ENCODE data around the gene DOCK1.

The DOCK1 gene

DNA sequence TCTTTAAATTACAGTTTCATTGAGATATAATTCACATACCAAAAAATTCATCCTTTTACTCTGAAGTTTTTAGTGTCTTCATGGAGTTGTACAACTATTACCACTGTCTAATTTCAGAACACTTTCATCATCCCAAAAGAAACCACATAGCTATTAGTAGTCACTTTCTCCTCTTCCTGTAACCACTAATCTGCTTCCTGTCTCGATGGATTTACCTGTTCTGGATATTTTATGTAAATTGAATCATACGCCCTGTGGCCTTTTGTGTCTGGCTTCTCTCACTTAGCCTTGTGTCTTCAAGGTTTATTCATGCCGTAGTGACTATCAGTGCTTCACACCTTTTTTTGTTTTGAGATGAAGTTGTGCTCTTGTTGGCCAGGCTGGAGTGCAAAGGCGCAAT, 135.5 kb downstream of the DOCK1 start:
- no peak overlapping the region for H3K23ac ChIP-seq (ENCODE audit: low read depth, low read length, poor library complexity)
- no peaks in the 10 kb centered on the region for H3K9me3 ChIP-seq (replicated peaks in 1 of 2; ENCODE audit: control insufficient read depth in 2 of 2, insufficient read depth in 1 of 2, low read depth in 1 of 2, low read length in 2 of 2)
- peaks cover 19 to 93% of the 10 kb centered on the region in 2 donors for H3K36me3 ChIP-seq (replicated peaks in 1 of 2; ENCODE audit: control insufficient read depth in 2 of 2, insufficient read depth in 2 of 2, low read length in 2 of 2)
- H2BK5ac ChIP-seq (ENCODE audit: low read length), result no peak overlapping the region
- H3K27ac ChIP-seq (replicated peaks; ENCODE audit: low read length), result no peak overlapping the region
- H3K9ac ChIP-seq (ENCODE audit: low read depth, low read length, poor library complexity), result no peak overlapping the region
- H3K18ac ChIP-seq (ENCODE audit: low read length), result no peak overlapping the region
- H3K4ac ChIP-seq (ENCODE audit: low read length), result no peak overlapping the region
- H2AFZ ChIP-seq (ENCODE audit: low read length), result no peak overlapping the region
- no peaks in the 10 kb centered on the region for H3K27me3 ChIP-seq (ENCODE audit: control insufficient read depth in 3 of 3, insufficient read depth in 3 of 3, low read depth in 1 of 3, low read length in 3 of 3)
- no peak overlapping the region for H3K4me2 ChIP-seq (ENCODE audit: insufficient read depth, low read length, poor library complexity, severe bottlenecking)
- H3K4me3 ChIP-seq (ENCODE audit: low read length in 2 of 2), result no peak overlapping the region
- no peak overlapping the region for H2BK120ac ChIP-seq (ENCODE audit: low read depth, low read length)
- no CpG with 5 or more reads among the region's 4 CpGs for WGBS, 2 donors (ENCODE audit: extremely low coverage in 2 of 2, insufficient read length in 2 of 2, insufficient replicate concordance in 1 of 2)
- no peak overlapping the region for H2BK12ac ChIP-seq (ENCODE audit: low read length)
- no peak overlapping the region for H4K8ac ChIP-seq (ENCODE audit: low read depth, low read length)
- H2AK5ac ChIP-seq (ENCODE audit: low read depth, low read length), result no peak overlapping the region
- no peak overlapping the region for H2BK15ac ChIP-seq (ENCODE audit: low read length)
- no peaks in the 10 kb centered on the region for H3K4me1 ChIP-seq (ENCODE audit: control insufficient read depth in 2 of 2, insufficient read depth in 1 of 2, low read depth in 1 of 2, low read length in 2 of 2)
- no peak overlapping the region for H3K14ac ChIP-seq (ENCODE audit: low read length)
- no peak for DNase-seq (ENCODE audit: low spot score)
- no peaks in the 10 kb centered on the region for H3K79me1 ChIP-seq (ENCODE audit: low read depth, low read length)
- H4K91ac ChIP-seq (ENCODE audit: low read depth, low read length, poor library complexity), result no peak overlapping the region

DNA sequence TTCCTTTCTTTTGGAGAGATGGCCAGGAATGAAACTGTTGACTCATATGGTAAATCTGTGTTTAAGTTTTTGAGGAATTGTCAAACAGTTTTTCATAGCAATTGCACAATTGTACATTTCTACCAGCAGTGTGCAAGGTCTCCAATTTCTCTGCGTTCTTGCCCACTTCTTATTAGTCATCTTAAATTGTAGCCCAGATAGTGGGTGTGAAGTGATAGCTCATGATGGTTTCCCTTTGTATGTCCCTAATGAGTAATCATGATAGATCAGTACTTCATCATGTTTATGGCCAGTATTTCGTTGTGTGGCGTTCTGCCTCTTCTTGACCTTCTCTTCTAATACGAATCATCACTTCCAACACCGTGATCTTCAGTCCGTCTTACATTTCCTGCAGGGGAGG, 136.3 kb downstream of the DOCK1 start:
- H2BK5ac ChIP-seq (ENCODE audit: low read length), result no peak overlapping the region
- no CpG with 5 or more reads among the region's 6 CpGs for WGBS, 2 donors (ENCODE audit: extremely low coverage in 2 of 2, insufficient read length in 2 of 2, insufficient replicate concordance in 1 of 2)
- H3K14ac ChIP-seq (ENCODE audit: low read length), result no peak overlapping the region
- no peak overlapping the region for H3K4me2 ChIP-seq (ENCODE audit: insufficient read depth, low read length, poor library complexity, severe bottlenecking)
- no peak overlapping the region for H3K4me3 ChIP-seq (ENCODE audit: low read length in 2 of 2)
- no peak overlapping the region for H4K91ac ChIP-seq (ENCODE audit: low read depth, low read length, poor library complexity)
- no peak overlapping the region for H2BK120ac ChIP-seq (ENCODE audit: low read depth, low read length)
- peaks cover 21 to 86% of the 10 kb centered on the region in 2 donors for H3K36me3 ChIP-seq (replicated peaks in 1 of 2; ENCODE audit: control insufficient read depth in 2 of 2, insufficient read depth in 2 of 2, low read length in 2 of 2)
- no peak overlapping the region for H4K8ac ChIP-seq (ENCODE audit: low read depth, low read length)
- DNase-seq (ENCODE audit: low spot score), result no peak
- H2AFZ ChIP-seq (ENCODE audit: low read length), result no peak overlapping the region
- no peak overlapping the region for H2AK5ac ChIP-seq (ENCODE audit: low read depth, low read length)
- H3K18ac ChIP-seq (ENCODE audit: low read length), result no peak overlapping the region
- no peak overlapping the region for H3K4ac ChIP-seq (ENCODE audit: low read length)
- no peaks in the 10 kb centered on the region for H3K27me3 ChIP-seq (ENCODE audit: control insufficient read depth in 3 of 3, insufficient read depth in 3 of 3, low read depth in 1 of 3, low read length in 3 of 3)
- H3K79me1 ChIP-seq (ENCODE audit: low read depth, low read length), result no peaks in the 10 kb centered on the region
- H3K4me1 ChIP-seq (ENCODE audit: control insufficient read depth in 2 of 2, insufficient read depth in 1 of 2, low read depth in 1 of 2, low read length in 2 of 2), result no peaks in the 10 kb centered on the region
- H3K23ac ChIP-seq (ENCODE audit: low read depth, low read length, poor library complexity), result no peak overlapping the region
- H2BK15ac ChIP-seq (ENCODE audit: low read length), result no peak overlapping the region
- H3K9me3 ChIP-seq (replicated peaks in 1 of 2; ENCODE audit: control insufficient read depth in 2 of 2, insufficient read depth in 1 of 2, low read depth in 1 of 2, low read length in 2 of 2), result no peaks in the 10 kb centered on the region
- no peak overlapping the region for H2BK12ac ChIP-seq (ENCODE audit: low read length)
- H3K27ac ChIP-seq (replicated peaks; ENCODE audit: low read length), result no peak overlapping the region
- H3K9ac ChIP-seq (ENCODE audit: low read depth, low read length, poor library complexity), result no peak overlapping the region

DNA sequence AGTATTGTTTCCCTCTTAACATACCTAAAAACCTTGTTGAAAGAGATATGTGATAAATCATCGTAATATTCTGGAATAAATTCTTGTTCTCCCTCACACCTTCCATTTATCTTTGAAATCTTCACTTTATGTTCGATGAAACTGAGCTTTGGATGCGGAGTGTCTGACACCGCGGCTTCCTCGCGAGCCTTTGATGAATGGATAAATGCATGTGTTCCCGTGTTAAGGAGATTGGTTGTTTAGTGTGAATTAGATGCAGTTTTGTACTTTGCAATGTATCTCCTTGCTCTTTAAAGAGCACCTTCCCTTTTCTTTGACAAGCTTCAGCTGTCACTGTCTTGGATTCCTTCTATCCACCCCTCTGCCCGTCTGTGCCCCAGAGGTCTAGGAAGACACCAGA, 138.1 kb downstream of the DOCK1 start:
- no peak overlapping the region for H2BK15ac ChIP-seq (ENCODE audit: low read length)
- no peaks in the 10 kb centered on the region for H3K4me1 ChIP-seq (ENCODE audit: control insufficient read depth in 2 of 2, insufficient read depth in 1 of 2, low read depth in 1 of 2, low read length in 2 of 2)
- no peak overlapping the region for H4K8ac ChIP-seq (ENCODE audit: low read depth, low read length)
- DNase-seq (ENCODE audit: low spot score), result no peak
- H3K9ac ChIP-seq (ENCODE audit: low read depth, low read length, poor library complexity), result no peak overlapping the region
- no peak overlapping the region for H2BK5ac ChIP-seq (ENCODE audit: low read length)
- no peaks in the 10 kb centered on the region for H3K79me1 ChIP-seq (ENCODE audit: low read depth, low read length)
- H4K91ac ChIP-seq (ENCODE audit: low read depth, low read length, poor library complexity), result no peak overlapping the region
- H2BK120ac ChIP-seq (ENCODE audit: low read depth, low read length), result no peak overlapping the region
- H3K14ac ChIP-seq (ENCODE audit: low read length), result no peak overlapping the region
- no peak overlapping the region for H3K4me2 ChIP-seq (ENCODE audit: insufficient read depth, low read length, poor library complexity, severe bottlenecking)
- no peak overlapping the region for H3K4me3 ChIP-seq (ENCODE audit: low read length in 2 of 2)
- WGBS, 2 donors (ENCODE audit: extremely low coverage in 2 of 2, insufficient read length in 2 of 2, insufficient replicate concordance in 1 of 2), result no CpG with 5 or more reads among the region's 9 CpGs
- H3K27me3 ChIP-seq (ENCODE audit: control insufficient read depth in 3 of 3, insufficient read depth in 3 of 3, low read depth in 1 of 3, low read length in 3 of 3), result no peaks in the 10 kb centered on the region
- H3K4ac ChIP-seq (ENCODE audit: low read length), result no peak overlapping the region
- H2BK12ac ChIP-seq (ENCODE audit: low read length), result no peak overlapping the region
- H3K23ac ChIP-seq (ENCODE audit: low read depth, low read length, poor library complexity), result no peak overlapping the region
- H3K36me3 ChIP-seq (replicated peaks in 1 of 2; ENCODE audit: control insufficient read depth in 2 of 2, insufficient read depth in 2 of 2, low read length in 2 of 2), result peaks cover 19 to 72% of the 10 kb centered on the region in 2 donors
- H3K18ac ChIP-seq (ENCODE audit: low read length), result no peak overlapping the region
- H3K9me3 ChIP-seq (replicated peaks in 1 of 2; ENCODE audit: control insufficient read depth in 2 of 2, insufficient read depth in 1 of 2, low read depth in 1 of 2, low read length in 2 of 2), result no peaks in the 10 kb centered on the region
- no peak overlapping the region for H3K27ac ChIP-seq (replicated peaks; ENCODE audit: low read length)
- no peak overlapping the region for H2AK5ac ChIP-seq (ENCODE audit: low read depth, low read length)
- H2AFZ ChIP-seq (ENCODE audit: low read length), result no peak overlapping the region

DNA sequence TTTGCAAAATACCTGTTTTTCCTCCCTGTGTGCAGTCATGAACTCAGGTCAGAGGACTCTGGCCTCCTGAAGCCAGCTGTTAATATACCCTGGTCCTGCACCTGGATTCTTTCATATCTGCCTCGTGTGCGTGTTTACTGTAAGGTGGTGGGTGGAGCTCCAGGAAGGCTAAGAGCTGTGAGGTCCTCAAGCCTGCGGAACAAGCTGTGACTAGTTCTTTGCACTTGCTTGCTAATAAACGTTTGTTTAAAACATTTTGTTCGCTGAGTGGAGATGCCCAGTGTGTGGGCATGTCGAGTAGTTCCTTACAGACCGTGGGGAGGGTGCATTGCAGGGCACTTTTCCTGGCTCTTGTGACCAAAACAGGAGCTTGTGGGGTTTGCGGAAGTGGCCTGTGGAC, 139.0 kb downstream of the DOCK1 start:
- H3K9me3 ChIP-seq (replicated peaks in 1 of 2; ENCODE audit: control insufficient read depth in 2 of 2, insufficient read depth in 1 of 2, low read depth in 1 of 2, low read length in 2 of 2), result no peaks in the 10 kb centered on the region
- H2BK5ac ChIP-seq (ENCODE audit: low read length), result no peak overlapping the region
- H2BK120ac ChIP-seq (ENCODE audit: low read depth, low read length), result no peak overlapping the region
- no peak overlapping the region for H3K4ac ChIP-seq (ENCODE audit: low read length)
- H2BK12ac ChIP-seq (ENCODE audit: low read length), result no peak overlapping the region
- H3K36me3 ChIP-seq (replicated peaks in 1 of 2; ENCODE audit: control insufficient read depth in 2 of 2, insufficient read depth in 2 of 2, low read length in 2 of 2), result peaks cover 16 to 63% of the 10 kb centered on the region in 2 donors
- H4K91ac ChIP-seq (ENCODE audit: low read depth, low read length, poor library complexity), result no peak overlapping the region
- H4K8ac ChIP-seq (ENCODE audit: low read depth, low read length), result no peak overlapping the region
- no peak overlapping the region for H3K4me2 ChIP-seq (ENCODE audit: insufficient read depth, low read length, poor library complexity, severe bottlenecking)
- H3K4me1 ChIP-seq (ENCODE audit: control insufficient read depth in 2 of 2, insufficient read depth in 1 of 2, low read depth in 1 of 2, low read length in 2 of 2), result no peaks in the 10 kb centered on the region
- H3K9ac ChIP-seq (ENCODE audit: low read depth, low read length, poor library complexity), result no peak overlapping the region
- H3K23ac ChIP-seq (ENCODE audit: low read depth, low read length, poor library complexity), result no peak overlapping the region
- DNase-seq (ENCODE audit: low spot score), result no peak
- no peak overlapping the region for H2BK15ac ChIP-seq (ENCODE audit: low read length)
- H3K79me1 ChIP-seq (ENCODE audit: low read depth, low read length), result no peaks in the 10 kb centered on the region
- no peak overlapping the region for H3K27ac ChIP-seq (replicated peaks; ENCODE audit: low read length)
- H2AFZ ChIP-seq (ENCODE audit: low read length), result no peak overlapping the region
- H3K27me3 ChIP-seq (ENCODE audit: control insufficient read depth in 3 of 3, insufficient read depth in 3 of 3, low read depth in 1 of 3, low read length in 3 of 3), result no peaks in the 10 kb centered on the region
- no peak overlapping the region for H3K4me3 ChIP-seq (ENCODE audit: low read length in 2 of 2)
- H3K18ac ChIP-seq (ENCODE audit: low read length), result no peak overlapping the region
- WGBS, 2 donors (ENCODE audit: extremely low coverage in 2 of 2, insufficient read length in 2 of 2, insufficient replicate concordance in 1 of 2), result no CpG with 5 or more reads among the region's 8 CpGs
- H3K14ac ChIP-seq (ENCODE audit: low read length), result no peak overlapping the region
- H2AK5ac ChIP-seq (ENCODE audit: low read depth, low read length), result no peak overlapping the region

Measured in neuronal stem cell (in vitro differentiated cells).